ENCODE data around the gene MKNK1. TPM values are rescaled to one million over a fixed set of nuclear protein-coding genes. Genes with fewer than 3 reads are reported as not detected.
A peak's percentile ranks its signal among the peaks of the same experiment; 100 is the strongest.

The MKNK1 gene
- total and polyA plus RNA-seq, 8 donors = 21.2 to 182 (median 36.7) TPM

GRCh38 chr1:46612937-46613660, 9.0 kb upstream of the MKNK1 start:
- Histone ChIP-seq H3K27ac (peak overlapping the region in 3 of 5 donors; percentile 92 to 97 (median 96)), H3K27me3 (no peaks in the 10 kb centered on the region), H3K9me3 (no peaks in the 10 kb centered on the region), H3K4me3 (peak overlapping the region; percentile 18 to 38 (median 34)), H3K4me1 (peaks cover 42 to 65% (median 58%) of the 10 kb centered on the region in 4 donors), H3K36me3 (peaks cover 31 to 48% (median 42%) of the 10 kb centered on the region in 4 donors)
- DNase-seq = no peak
- WGBS, 5 donors = 89 to 92% (median 90%) methylated on average over 29 to 38 of the region's 38 CpGs
- no peak for TF ChIP-seq CTCF (IDR thresholded peaks at IDR 0.05)
- TF ChIP-seq POLR2AphosphoS5 (IDR thresholded peaks at IDR 0.05) = no peak
- TF ChIP-seq EP300 (IDR thresholded peaks at IDR 0.05) = no peak
- no peak for TF ChIP-seq POLR2A (IDR thresholded peaks at IDR 0.05)
- intact Hi-C loops (cut with DNase I; ENCODE audit: low total_unique reads) = no loop called here

- H3K36me3 ChIP-seq = peaks cover 33 to 54% (median 48%) of the 10 kb centered on the region in 4 donors
- H3K4me1 ChIP-seq = peaks cover 42 to 61% (median 50%) of the 10 kb centered on the region in 4 donors
- WGBS, 5 donors = 61 to 77% (median 61%) methylated on average over 5 to 7 of the region's 7 CpGs
- peak in 1 of 2 donors; percentile 45 for DNase-seq
- H3K27ac ChIP-seq = peak overlapping the region in 3 of 5 donors; percentile 18 to 62 (median 21)
- peak overlapping the region in 1 of 4 donors; percentile 9 for H3K4me3 ChIP-seq
- H3K9me3 ChIP-seq = no peaks in the 10 kb centered on the region
- TF ChIP-seq EP300 (IDR thresholded peaks at IDR 0.05) = no peak
- no peak for TF ChIP-seq POLR2A (IDR thresholded peaks at IDR 0.05)
- TF ChIP-seq CTCF (IDR thresholded peaks at IDR 0.05) = no peak
- TF ChIP-seq POLR2AphosphoS5 (IDR thresholded peaks at IDR 0.05) = no peak
- intact Hi-C loops (cut with DNase I; ENCODE audit: low total_unique reads) = no loop called here
- no peaks in the 10 kb centered on the region for H3K27me3 ChIP-seq
Measured at GRCh38 chr1:46611691-46612221, 7.7 kb upstream of the MKNK1 start.

- no peak overlapping the region for H3K4me3 ChIP-seq
- no peak for TF ChIP-seq POLR2AphosphoS5 (IDR thresholded peaks at IDR 0.05)
- no peak for TF ChIP-seq CTCF (IDR thresholded peaks at IDR 0.05)
- no peak for TF ChIP-seq POLR2A (IDR thresholded peaks at IDR 0.05)
- no peak for TF ChIP-seq EP300 (IDR thresholded peaks at IDR 0.05)
- intact Hi-C loops (cut with DNase I; ENCODE audit: low total_unique reads) = no loop called here
- peaks cover 28 to 48% (median 42%) of the 10 kb centered on the region in 4 donors for H3K36me3 ChIP-seq
- no peaks in the 10 kb centered on the region for H3K27me3 ChIP-seq
- H3K4me1 ChIP-seq = peaks cover 26 to 49% (median 35%) of the 10 kb centered on the region in 4 donors
- no peak for DNase-seq
- no peaks in the 10 kb centered on the region for H3K9me3 ChIP-seq
- 79 to 92% (median 85%) methylated on average over 7 of the region's 7 CpGs for WGBS, 5 donors
- H3K27ac ChIP-seq = peak overlapping the region in 1 of 5 donors; percentile 15
Measured at GRCh38 chr1:46607345-46608130, 3.5 kb upstream of the MKNK1 start.

GRCh38 chr1:46606255-46606965, 2.3 kb upstream of the MKNK1 start:
- 93 to 100% (median 97%) methylated on average over 2 of the region's 2 CpGs for WGBS, 5 donors
- intact Hi-C loops (cut with DNase I; ENCODE audit: low total_unique reads) = no loop called here
- Histone ChIP-seq H3K4me3 (no peak overlapping the region), H3K36me3 (peaks cover 23 to 38% (median 33%) of the 10 kb centered on the region in 4 donors), H3K9me3 (no peaks in the 10 kb centered on the region), H3K4me1 (peaks cover 28 to 49% (median 37%) of the 10 kb centered on the region in 4 donors), H3K27ac (no peak overlapping the region), H3K27me3 (no peaks in the 10 kb centered on the region)
- no peak for TF ChIP-seq EP300 (IDR thresholded peaks at IDR 0.05)
- no peak for DNase-seq

All from stomach (tissue), 9 donors.